ENCODE measurements around the gene RAB6B.

RAB6B gene

GRCh38 chr3:133878518-133878917 lies 17.2 kb downstream of the RAB6B start:
- DNase-seq: no peak

GRCh38 chr3:133877221-133877620 lies 18.5 kb downstream of the RAB6B start:
- no peak for DNase-seq

GRCh38 chr3:133874761-133875438 lies 20.8 kb downstream of the RAB6B start:
- DNase-seq: no peak

- DNase-seq: no peak
Measured at GRCh38 chr3:133874344-133874743, 21.3 kb downstream of the RAB6B start.

- DNase-seq: no peak
Measured at GRCh38 chr3:133872781-133873180, 22.9 kb downstream of the RAB6B start.

GRCh38 chr3:133872161-133872560 lies 23.5 kb downstream of the RAB6B start:
- DNase-seq: no peak

GRCh38 chr3:133871368-133872090 lies 24.2 kb downstream of the RAB6B start:
- no peak for DNase-seq

GRCh38 chr3:133870822-133871221 lies 24.9 kb downstream of the RAB6B start:
- DNase-seq: no peak

GRCh38 chr3:133869586-133869985 lies 26.1 kb downstream of the RAB6B start:
- no peak for DNase-seq

- no peak for DNase-seq
Measured at GRCh38 chr3:133868758-133869475, 26.8 kb downstream of the RAB6B start.

- no peak for DNase-seq
Measured at GRCh38 chr3:133868186-133868585, 27.5 kb downstream of the RAB6B start.

GRCh38 chr3:133866141-133866540 lies 29.5 kb downstream of the RAB6B start:
- no peak for DNase-seq

GRCh38 chr3:133865136-133865855 lies 30.4 kb downstream of the RAB6B start:
- no peak for DNase-seq

GRCh38 chr3:133864616-133865015 lies 31.1 kb downstream of the RAB6B start:
- DNase-seq: no peak

GRCh38 chr3:133863911-133864310 lies 31.8 kb downstream of the RAB6B start:
- DNase-seq: no peak

- DNase-seq: no peak
Measured at GRCh38 chr3:133862161-133862560, 33.5 kb downstream of the RAB6B start.

GRCh38 chr3:133860519-133860918 lies 35.2 kb downstream of the RAB6B start:
- no peak for DNase-seq

GRCh38 chr3:133859381-133860234 lies 36.1 kb downstream of the RAB6B start:
- DNase-seq: no peak

- no peak for DNase-seq
Measured at GRCh38 chr3:133857767-133858166, 37.9 kb downstream of the RAB6B start.

GRCh38 chr3:133856316-133856715 lies 39.4 kb downstream of the RAB6B start:
- DNase-seq: no peak

- DNase-seq: no peak
Measured at GRCh38 chr3:133855772-133856171, 39.9 kb downstream of the RAB6B start.

- DNase-seq: no peak
Measured at GRCh38 chr3:133855002-133855370, 40.7 kb downstream of the RAB6B start.

All from activated CD8-positive, alpha-beta memory T cell treated with anti-CD3 and anti-CD28 coated beads for 24 hours (primary cell).